Panc1 (cell line): Measurements from ENCODE around the gene RBPMS2. TPM values are rescaled to one million over a fixed set of nuclear protein-coding genes. Genes with fewer than 3 reads are reported as not detected.

Source experiments
- ATAC-seq: fragments of 200-7000 bp; cut with Tn5 transposase; 2 replicates; pipeline ENCODE4 v1.9.1; 2020; ENCODE audit warnings: mild to moderate bottlenecking, moderate library complexity
- BruUV-seq: library from RNA; stranded (reverse); fragments of 400-500 nt; replicated peaks from 2 replicates; lab custom pipeline; 2021; lab: Mats Ljungman, UMichigan
- CTCF ChIA-PET: fragments of 300-600 bp; sonication (Branson Sonifier 250); formaldehyde crosslinking; loops from one replicate; lab custom pipeline; 2022; ENCODE audit warnings: antibody characterized with exemption; lab: Charles Lee
- POLR2A ChIA-PET: fragments of 300-600 bp; sonication (Branson Sonifier 250); formaldehyde crosslinking; loops from one replicate; lab custom pipeline; 2022; ENCODE audit warnings: antibody characterized with exemption; lab: Charles Lee
- DNase-seq: peaks from one replicate; pipeline ENCODE4 v3.0.0-alpha.2; 2010; ENCODE audit warnings: low read depth, low spot score
- H3K27ac ChIP-seq: 2 replicates; pipeline ENCODE4 v1.5.1; 2011; ENCODE audit warnings: mild to moderate bottlenecking, low read length, inconsistent platforms
- H3K27me3 ChIP-seq: fragments of 200-500 bp; sonication (Bioruptor generic); 2 replicates; pipeline ENCODE4 v1.6.0; 2014; ENCODE audit warnings: low read length, inconsistent platforms; ENCODE audit not compliant: control insufficient read depth, insufficient read depth
- H3K36me3 ChIP-seq: fragments of 200-500 bp; sonication (Bioruptor generic); 2 replicates; pipeline ENCODE4 v1.5.1; 2014; ENCODE audit warnings: inconsistent platforms, mild to moderate bottlenecking, low read length, moderate library complexity; ENCODE audit not compliant: control insufficient read depth, insufficient read depth
- H3K4me1 ChIP-seq: 2 replicates; pipeline ENCODE4 v1.5.1; 2011; ENCODE audit warnings: inconsistent platforms, mild to moderate bottlenecking, low read length, moderate library complexity; ENCODE audit not compliant: control insufficient read depth, insufficient read depth
- H3K4me3 ChIP-seq, 2 experiments: 2 replicates each; pipeline ENCODE4 v1.5.1; 2011 to 2012; ENCODE audit warnings: low read depth in 2 of 2, low read length in 2 of 2, mild to moderate bottlenecking in 2 of 2, inconsistent platforms in 1 of 2, moderate library complexity in 1 of 2
- H3K9me3 ChIP-seq: fragments of 200-500 bp; sonication (Bioruptor generic); 2 replicates; pipeline ENCODE4 v1.5.1; 2014; ENCODE audit warnings: low read depth, mild to moderate bottlenecking, inconsistent platforms, low read length, moderate library complexity; ENCODE audit not compliant: control insufficient read depth, insufficient read depth
- CTCF ChIP-seq: fragments of 450-650 bp; IDR thresholded peaks from 2 replicates; pipeline ENCODE4 v1.5.1; 2017; ENCODE audit warnings: mild to moderate bottlenecking
- POLR2AphosphoS5 ChIP-seq: IDR thresholded peaks from 2 replicates; pipeline ENCODE4 v1.6.1; 2012; ENCODE audit warnings: mild to moderate bottlenecking, low read depth, low read length, moderate library complexity
- REST ChIP-seq, 2 experiments: IDR thresholded peaks; 2 replicates each; pipeline ENCODE4 v1.6.1; 2011 to 2012; ENCODE audit warnings: low read depth in 2 of 2, control low read depth in 1 of 2, low read length in 1 of 2, mild to moderate bottlenecking in 1 of 2, moderate library complexity in 1 of 2; ENCODE audit not compliant: insufficient read depth in 1 of 2
- SIN3A ChIP-seq: IDR thresholded peaks from 2 replicates; pipeline ENCODE4 v1.6.1; 2012; ENCODE audit warnings: low read depth, mild to moderate bottlenecking, low read length, moderate library complexity, borderline replicate concordance; ENCODE audit not compliant: insufficient read depth
- TCF7L2 ChIP-seq: IDR thresholded peaks from 2 replicates; pipeline ENCODE4 v1.6.1; 2011; ENCODE audit warnings: mild to moderate bottlenecking, low read depth, low read length, inconsistent platforms
- in situ Hi-C: cut with HindIII; loops from 2 replicates; pipeline ENCODE4 v1.10.0; 2016; ENCODE audit warnings: low sequenced_read_pairs, low pct_unique_long_range_greater_than_20kb
- intact Hi-C: fragments of 100-400 bp; cut with micrococcal nuclease; formaldehyde crosslinking; loops from one replicate; pipeline ENCODE4 v1.10.0; 2022; ENCODE audit not compliant: unreplicated experiment
- total RNA-seq: library from RNA; stranded (reverse); gene quantifications from one replicate; pipeline ENCODE4 v1.2.1, GENCODE V29; 2021; ENCODE audit not compliant: unreplicated experiment

Gene RBPMS2
- total RNA-seq, 1 experiment from 2014 or later, result 33.7 TPM

GRCh38 chr15:64748251-64748650 lies 27.1 kb downstream of the RBPMS2 start:
- no peaks in the 10 kb centered on the region for H3K4me1 ChIP-seq
- POLR2A ChIA-PET, result no interaction called here
- CTCF ChIA-PET, result no interaction called here
- H3K27ac ChIP-seq, result no peak overlapping the region
- H3K9me3 ChIP-seq, result no peaks in the 10 kb centered on the region
- TF ChIP-seq REST (IDR thresholded peaks at IDR 0.05; ENCODE audit: insufficient read depth in 1 of 2, low read depth in 2 of 2, low read length in 1 of 2) (no peak), TCF7L2 (no peak)
- in situ Hi-C loops, result no loop called here
- no peaks in the 10 kb centered on the region for H3K27me3 ChIP-seq
- no peak overlapping the region for H3K4me3 ChIP-seq
- no peaks in the 10 kb centered on the region for H3K36me3 ChIP-seq
- no peak for ATAC-seq
- intact Hi-C loops, result loop anchor here (5.0 kb wide), 1 partner anchor 54 kb away; no protein-coding TSS in a partner anchor
- no TSS peak for BruUV-seq
- no peak for DNase-seq

GRCh38 chr15:64747578-64747977 lies 27.8 kb downstream of the RBPMS2 start:
- BruUV-seq, result no TSS peak

More at GRCh38 chr15:64747578-64747977, 27.8 kb downstream of the RBPMS2 start:
- ATAC-seq, result no peak
- no peak overlapping the region for H3K27ac ChIP-seq
- POLR2A ChIA-PET, result no interaction called here
- CTCF ChIA-PET, result no interaction called here
- no peak for TF ChIP-seq TCF7L2
- TF ChIP-seq POLR2AphosphoS5, result no peak
- TF ChIP-seq SIN3A, result no peak
- TF ChIP-seq REST (IDR thresholded peaks at IDR 0.05; ENCODE audit: insufficient read depth in 1 of 2, low read depth in 2 of 2, low read length in 1 of 2), result no peak
- TF ChIP-seq CTCF, result no peak
- intact Hi-C loops (loop anchor here (5.0 kb wide), 1 partner anchor 55 kb away; no protein-coding TSS in a partner anchor), in situ Hi-C loops (no loop called here)
- H3K36me3 ChIP-seq, result no peaks in the 10 kb centered on the region
- no peak overlapping the region for H3K4me3 ChIP-seq
- H3K27me3 ChIP-seq, result no peaks in the 10 kb centered on the region
- H3K4me1 ChIP-seq, result no peaks in the 10 kb centered on the region
- H3K9me3 ChIP-seq, result no peaks in the 10 kb centered on the region
- no peak for DNase-seq
